K562 (cell line): Measurements from ENCODE around the gene IL17F. TPM values are rescaled to one million over a fixed set of nuclear protein-coding genes. Genes with fewer than 3 reads are reported as not detected.

Source experiments
- ATAC-seq: fragments of 200-7000 bp; cut with Tn5 transposase; 3 replicates; pipeline ENCODE4 v1.9.1; 2020; ENCODE audit warnings: moderate library complexity
- BruUV-seq: library from RNA; stranded (reverse); fragments of 400-500 nt; replicated peaks from 2 replicates; lab custom pipeline; 2021; lab: Mats Ljungman, UMichigan
- CTCF ChIA-PET: fragments of 300-600 bp; formaldehyde crosslinking; extraction: SDS; loops from one replicate; lab custom pipeline; 2021; ENCODE audit warnings: low intra/inter-chr PET ratio; lab: Yijun Ruan, JAX
- POLR2A ChIA-PET: fragments of 300-600, 350-650 bp; sonication (Branson Sonifier 250); formaldehyde crosslinking; extraction: SDS; loops from one replicate; lab custom pipeline; 2021; ENCODE audit warnings: antibody characterized with exemption, inconsistent platforms; lab: Yijun Ruan, JAX
- DNase-seq, 4 experiments: peaks; one replicate each; pipeline versions ENCODE4 v3.0.0 to v3.0.0-alpha.2; 2011 to 2018; ENCODE audit warnings: low spot score in 3 of 4, mixed read lengths in 3 of 4; ENCODE audit errors: extremely low read depth in 1 of 4
- FAIRE-seq: peaks from 2 replicates; lab custom pipeline; 2011; peaks lifted over from hg19 to GRCh38; lab: Jason Lieb, UNC
- H2AFZ ChIP-seq: 2 replicates; pipeline ENCODE4 v1.6.0; 2011; ENCODE audit warnings: low read depth, low read length, control low read depth, inconsistent platforms
- H3K27ac ChIP-seq: fragments of 200-600 bp; 3 replicates; pipeline ENCODE4 v1.8.0; 2011; ENCODE audit warnings: low read depth, mild to moderate bottlenecking, control low read depth, inconsistent platforms, low read length, moderate library complexity, mixed read lengths; ENCODE audit errors: extremely low read depth
- H3K27me3 ChIP-seq, 2 experiments: fragments of 300-600 bp in 1 of 2; 2 replicates in 1 of 2; 3 replicates in 1 of 2; pipeline versions ENCODE4 v1.6.0 to v1.8.0; 2011; ENCODE audit warnings: inconsistent platforms in 2 of 2, low read length in 2 of 2, mild to moderate bottlenecking in 1 of 2, mixed read lengths in 1 of 2, moderate library complexity in 1 of 2; ENCODE audit not compliant: control insufficient read depth in 2 of 2, insufficient read depth in 2 of 2
- H3K36me3 ChIP-seq: fragments of 300-600 bp; 3 replicates; pipeline ENCODE4 v1.8.0; 2011; ENCODE audit warnings: mild to moderate bottlenecking, low read length, inconsistent platforms; ENCODE audit not compliant: control insufficient read depth, insufficient read depth
- H3K4me1 ChIP-seq, 2 experiments: fragments of 200-600 bp in 1 of 2; replicated peaks in 1 of 2; 2 replicates in 1 of 2; 3 replicates in 1 of 2; pipeline versions ENCODE4 v1.5.1 to v1.8.0; 2011; ENCODE audit warnings: inconsistent platforms in 2 of 2, low read length in 2 of 2, mild to moderate bottlenecking in 1 of 2, mixed read lengths in 1 of 2, moderate library complexity in 1 of 2; ENCODE audit not compliant: control insufficient read depth in 2 of 2, insufficient read depth in 2 of 2
- H3K4me2 ChIP-seq: 2 replicates; pipeline ENCODE4 v1.6.1; 2011; ENCODE audit warnings: low read length, control low read depth, inconsistent platforms, mixed read lengths; ENCODE audit not compliant: insufficient read depth
- H3K4me3 ChIP-seq: fragments of 200-600 bp; sonication (generic), shearing (Covaris generic); 2 replicates; pipeline ENCODE4 v1.5.1; 2016; ENCODE audit warnings: control low read depth, inconsistent platforms
- H3K79me2 ChIP-seq: fragments of 200-600 bp; 3 replicates; pipeline ENCODE4 v1.8.0; 2011; ENCODE audit warnings: low read length, inconsistent platforms; ENCODE audit not compliant: control insufficient read depth, insufficient read depth
- H3K9ac ChIP-seq, 2 experiments: 2 replicates each; pipeline versions ENCODE4 v1.6.0 to v1.6.1; 2011; ENCODE audit warnings: low read depth in 2 of 2, low read length in 2 of 2, control low read depth in 1 of 2, inconsistent platforms in 1 of 2, mild to moderate bottlenecking in 1 of 2, mixed read lengths in 1 of 2; ENCODE audit not compliant: insufficient read depth in 1 of 2
- H3K9me1 ChIP-seq: one replicate; pipeline ENCODE4 v1.6.0; 2011; ENCODE audit warnings: inconsistent platforms, mild to moderate bottlenecking, low read length, moderate library complexity; ENCODE audit not compliant: control insufficient read depth, insufficient read depth
- H3K9me3 ChIP-seq: replicated peaks from 2 replicates; pipeline ENCODE4 v1.5.1; 2011; ENCODE audit warnings: low read depth, low read length, inconsistent platforms; ENCODE audit not compliant: control insufficient read depth, insufficient read depth
- H4K20me1 ChIP-seq: replicated peaks from 2 replicates; pipeline ENCODE4 v1.6.1; 2011; ENCODE audit warnings: low read length, inconsistent platforms, mixed read lengths; ENCODE audit not compliant: control insufficient read depth, insufficient read depth
- MAFK ChIP-seq: IDR thresholded peaks from 2 replicates; pipeline ENCODE4 v1.6.1; 2011; ENCODE audit warnings: low read length, improper control_type of control experiment
- MAZ ChIP-seq, 2 experiments: fragments of 450-650 bp in 1 of 2; sonication (generic) in 1 of 2; formaldehyde crosslinking; IDR thresholded peaks in 1 of 2; conservative IDR thresholded peaks in 1 of 2; 2 replicates each; pipeline versions ENCODE4 v1.4.0 to v1.5.0; 2020; ENCODE audit warnings: mild to moderate bottlenecking in 1 of 2, missing genetic modification reagents in 1 of 2
- MLLT1 ChIP-seq, 2 experiments: fragments of 450-650 bp; IDR thresholded peaks; 2 replicates each; pipeline ENCODE4 v1.6.1; 2016
- POLR2H ChIP-seq: IDR thresholded peaks from 2 replicates; pipeline ENCODE4 v1.6.1; 2016; ENCODE audit warnings: missing genetic modification characterization, low read depth, mild to moderate bottlenecking, control low read depth, missing compliant biosample characterization, moderate library complexity
- REST ChIP-seq, 2 experiments: fragments of 450-650 bp; formaldehyde crosslinking in 1 of 2; IDR thresholded peaks; 2 replicates each; pipeline versions ENCODE4 v1.4.0 to v1.6.1; 2014 to 2020; ENCODE audit warnings: mild to moderate bottlenecking in 2 of 2, borderline replicate concordance in 1 of 2, low read depth in 1 of 2
- RFX7 ChIP-seq: fragments of 250-450 bp; sonication (Bioruptor Pico); IDR thresholded peaks from 2 replicates; pipeline ENCODE4 v1.5.1; 2021; ENCODE audit warnings: mild to moderate bottlenecking
- SMC3 ChIP-seq: conservative IDR thresholded peaks from 2 replicates; pipeline ENCODE4 v1.6.1; 2011; ENCODE audit warnings: low read depth, low read length, improper control_type of control experiment; ENCODE audit not compliant: insufficient read depth
- WGBS: fragments of 100-300 bp; shearing (Covaris generic); methylation state at CpG from one replicate; pipeline ENCODE4 v1.1.6; 2016; ENCODE audit warnings: low coverage, mixed read lengths; ENCODE audit not compliant: insufficient coverage; ENCODE audit errors: missing lambda C conversion rate; 5-methylcytosine and 5-hydroxymethylcytosine counted together
- in situ Hi-C: fragments of 300-500 bp; cut with MboI; formaldehyde crosslinking; loops from 4 replicates; pipeline ENCODE4 v1.15.0; 2018; ENCODE audit warnings: inconsistent platforms, mixed read lengths
- intact Hi-C: fragments of 100-400 bp; cut with micrococcal nuclease; formaldehyde crosslinking; loops from 2 replicates; pipeline ENCODE4 v1.14.2; 2022
- polyA plus RNA-seq, 8 experiments: library from polyadenylated mRNA; depleted of rRNA in 4 of 8; stranded (reverse) in 5 of 8; unstranded in 3 of 8; fragments of >200 nt; fragmentation: Nextera tagmentation in 2 of 8; fragmentation: Illumina TruSeq in 1 of 8; extraction: Ambion mirVana in 2 of 8; extraction: Trizol in 1 of 8; gene quantifications; 2 replicates each; pipeline versions ENCODE4 v1.2.1 to v1.2.3, GENCODE V29; 2011 to 2014; ENCODE audit warnings: inconsistent platforms in 1 of 8, missing spikeins in 1 of 8
- total RNA-seq, 7 experiments: library from RNA; depleted of rRNA in 6 of 7; stranded (reverse); fragments of >200 nt in 6 of 7; fragmentation: Illumina TruSeq in 2 of 7; extraction: Trizol in 2 of 7; gene quantifications; 2 replicates each; pipeline versions ENCODE4 v1.2.1 to v1.2.3, GENCODE V29; 2011 to 2021; ENCODE audit warnings: low replicate concordance in 1 of 7

IL17F gene
- total and polyA plus RNA-seq, 9 of the 15 experiments (the other 6 are each of a cell fraction or from before 2014, with no cell fraction given) = not detected

- BruUV-seq = TSS peak; percentile 41
- in situ Hi-C loops (loop anchor here (5.0 kb wide), 1 partner anchor 102 kb away; no protein-coding TSS in a partner anchor), intact Hi-C loops (loop anchor here (2.0 kb wide), 1 partner anchor 99 kb away; no protein-coding TSS in a partner anchor)
- ATAC-seq (peak; percentile 86), DNase-seq (peak; percentile 59 to 70 (median 68)), FAIRE-seq (peak; percentile 93)
- ChIA-PET CTCF (interaction anchor here (0.6 to 1.2 kb wide), 2 partner anchors 116 to 408 kb away, joined by 3 read pairs; no protein-coding TSS in a partner anchor), POLR2A (interaction anchor here (2.2 kb wide), 1 partner anchor 21 kb away, joined by 6 read pairs; the partner anchor contains the start of gene MCM3)
- Histone ChIP-seq H3K4me2 (no peak overlapping the region), H4K20me1 (no peaks in the 10 kb centered on the region; the same call in 1 of the 2 replicates), H3K9ac (no peak overlapping the region), H3K9me1 (no peaks in the 10 kb centered on the region), H3K4me1 (no peaks in the 10 kb centered on the region), H3K4me3 (no peak overlapping the region), H2AFZ (no peak overlapping the region), H3K36me3 (peaks cover 76% of the 10 kb centered on the region), H3K9me3 (no peaks in the 10 kb centered on the region), H3K27me3 (no peaks in the 10 kb centered on the region), H3K27ac (no peak overlapping the region), H3K79me2 (no peaks in the 10 kb centered on the region)
- 43% methylated on average over 11 of the region's 11 CpGs for WGBS
- TF ChIP-seq MLLT1 (IDR thresholded peaks at IDR 0.05) (no peak), SMC3 (peak; percentile 73), MAZ (CRISPR knock-in tag; conservative IDR thresholded peaks at IDR 0.05 in 1 of 2, IDR thresholded peaks at IDR 0.05 in 1 of 2) (peak in 1 of 2 experiments; percentile 60; a peak in 1 of 4 replicates), REST (IDR thresholded peaks at IDR 0.05; ENCODE audit: borderline replicate concordance) (peak; percentile 43; the same call in 1 of the 2 replicates), REST (CRISPR knock-in tag; IDR thresholded peaks at IDR 0.05; ENCODE audit: low read depth) (no peak), MAFK (0 out of 2 replicates have a peak, but pooled peaks have one; percentile 4), POLR2H (tag) (peak; percentile 23; the same call in 1 of the 2 replicates), RFX7 (no peak)
Measured at GRCh38 chr6:52263709-52264540, 19.6 kb upstream of the IL17F start.
